ENCODE results near the gene CT47C1. TPM values are rescaled to one million over a fixed set of nuclear protein-coding genes. Genes with fewer than 3 reads are reported as not detected.

CT47C1 gene
- total RNA-seq, 2 experiments from 2014 or later = not detected

DNA sequence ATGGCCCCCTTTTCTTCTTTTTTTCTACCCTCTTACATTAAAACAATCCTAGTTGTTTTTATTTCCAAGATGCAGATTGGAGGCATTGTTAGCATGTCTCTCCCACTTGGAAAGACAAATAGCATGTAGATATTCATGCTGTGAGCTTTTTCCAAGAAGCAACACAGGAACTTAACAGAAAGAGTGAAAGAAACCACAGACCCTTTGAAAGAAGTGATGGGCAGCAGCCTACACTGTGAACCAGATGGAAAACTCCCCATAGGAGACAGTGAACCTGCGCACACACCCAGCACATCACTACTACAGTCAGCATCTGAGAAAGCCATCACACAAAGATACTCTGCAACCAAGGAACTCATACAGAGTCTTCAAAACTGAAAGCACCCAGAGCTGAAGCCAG, 17.8 kb downstream of the CT47C1 start:
- DNase-seq = no peak
- POLR2A ChIA-PET = interaction anchor here (0.7 kb wide), 1 partner anchor 29 kb away, joined by 3 read pairs; no protein-coding TSS in a partner anchor
- no peak for ATAC-seq (ENCODE audit: low read depth)
- H3K36me3 Mint-ChIP-seq = no peaks in the 10 kb centered on the region
- H3K4me3 Mint-ChIP-seq = no peak overlapping the region
- no peaks in the 10 kb centered on the region for H3K9me3 Mint-ChIP-seq
- no peak overlapping the region for H3K27ac Mint-ChIP-seq
- H3K27me3 Mint-ChIP-seq = peaks cover 3% of the 10 kb centered on the region
- H3K4me1 Mint-ChIP-seq = no peaks in the 10 kb centered on the region

DNA sequence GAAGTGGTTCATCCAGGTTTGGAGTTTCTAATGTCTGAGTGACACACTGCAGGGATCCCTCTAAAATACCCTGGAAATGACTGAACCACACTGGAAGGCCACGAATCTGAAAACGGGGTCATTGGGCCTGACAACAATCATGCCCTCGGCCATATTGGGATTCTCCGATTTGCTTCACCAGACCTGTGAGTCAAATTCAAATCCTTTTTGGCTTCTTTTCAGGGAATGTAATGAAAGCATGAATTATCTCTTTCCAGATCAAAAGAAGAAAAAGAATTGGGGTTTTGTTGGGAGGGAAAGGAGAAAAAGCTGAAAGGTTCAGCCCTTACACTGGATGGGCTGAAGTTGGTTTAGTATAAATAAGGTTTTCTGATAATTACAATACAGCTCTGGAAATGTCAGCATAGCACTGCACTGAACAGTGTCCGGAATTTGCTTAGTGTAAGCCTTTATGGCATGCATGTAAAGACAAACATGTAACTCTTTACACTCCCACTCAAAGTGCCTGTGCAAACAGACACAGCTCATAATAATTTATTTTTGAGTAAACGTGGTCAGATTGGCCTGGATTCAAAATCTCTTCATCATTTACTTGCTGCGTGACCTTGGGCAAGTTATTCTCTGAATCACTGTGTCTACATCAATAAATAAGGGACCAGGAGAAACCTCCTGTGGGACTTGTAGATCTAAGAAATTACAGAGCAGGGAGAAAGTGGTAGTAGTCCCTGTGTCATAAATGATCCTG, 21.4 kb downstream of the CT47C1 start:
- peaks cover 3% of the 10 kb centered on the region for H3K27me3 Mint-ChIP-seq
- no peak for DNase-seq
- no peaks in the 10 kb centered on the region for H3K4me1 Mint-ChIP-seq
- ATAC-seq (ENCODE audit: low read depth) = no peak
- POLR2A ChIA-PET = no interaction called here
- no peak overlapping the region for H3K27ac Mint-ChIP-seq
- H3K9me3 Mint-ChIP-seq = no peaks in the 10 kb centered on the region
- no peak overlapping the region for H3K4me3 Mint-ChIP-seq
- no peaks in the 10 kb centered on the region for H3K36me3 Mint-ChIP-seq

DNA sequence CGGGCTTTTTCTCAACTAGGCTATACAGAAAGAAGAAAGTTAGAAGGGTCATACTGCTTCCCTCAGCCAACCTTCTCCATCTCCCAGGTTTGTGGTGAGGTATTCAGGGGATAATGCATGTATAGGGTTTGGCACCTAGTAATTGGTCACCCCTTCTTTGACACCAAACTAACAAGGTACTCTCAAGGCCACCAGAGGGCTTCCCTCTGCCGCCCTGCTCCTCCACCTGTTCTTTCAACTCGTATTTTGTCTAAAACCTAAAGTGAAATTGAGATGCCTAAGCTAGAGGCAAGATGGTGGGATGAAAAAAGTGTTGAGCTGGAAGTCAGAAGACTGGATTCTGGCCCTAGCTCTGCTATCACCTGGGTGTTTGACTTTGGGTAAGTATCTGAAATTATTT, 22.0 kb downstream of the CT47C1 start:
- ATAC-seq (ENCODE audit: low read depth) = no peak
- Mint-ChIP-seq H3K4me3 (no peak overlapping the region), H3K4me1 (no peaks in the 10 kb centered on the region), H3K27me3 (peaks cover 3% of the 10 kb centered on the region), H3K36me3 (no peaks in the 10 kb centered on the region), H3K9me3 (no peaks in the 10 kb centered on the region), H3K27ac (no peak overlapping the region)
- POLR2A ChIA-PET = no interaction called here
- DNase-seq = no peak

DNA sequence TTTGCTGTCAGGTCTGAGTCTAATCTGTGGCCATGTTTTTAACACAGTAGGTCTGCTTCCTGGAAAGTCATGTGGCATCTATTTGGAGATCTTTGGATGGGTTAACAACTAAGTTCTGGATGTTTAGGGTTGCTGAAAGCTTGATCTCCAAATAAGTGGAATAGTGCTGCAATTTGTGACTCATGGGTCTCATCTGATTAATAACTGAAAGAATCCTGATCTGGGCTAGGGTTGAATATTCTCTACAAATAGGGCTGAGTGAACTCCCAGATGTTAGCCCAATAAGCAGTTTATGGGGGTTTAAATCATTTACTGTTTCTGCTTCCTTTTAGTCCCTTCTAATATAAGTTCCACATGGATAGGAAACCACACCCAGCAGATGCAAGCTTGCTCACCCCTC, 23.1 kb downstream of the CT47C1 start:
- Mint-ChIP-seq H3K27ac (no peak overlapping the region), H3K4me3 (no peak overlapping the region), H3K4me1 (no peaks in the 10 kb centered on the region), H3K9me3 (no peaks in the 10 kb centered on the region), H3K36me3 (no peaks in the 10 kb centered on the region), H3K27me3 (peaks cover 3% of the 10 kb centered on the region)
- no peak for DNase-seq
- POLR2A ChIA-PET = no interaction called here
- no peak for ATAC-seq (ENCODE audit: low read depth)

DNA sequence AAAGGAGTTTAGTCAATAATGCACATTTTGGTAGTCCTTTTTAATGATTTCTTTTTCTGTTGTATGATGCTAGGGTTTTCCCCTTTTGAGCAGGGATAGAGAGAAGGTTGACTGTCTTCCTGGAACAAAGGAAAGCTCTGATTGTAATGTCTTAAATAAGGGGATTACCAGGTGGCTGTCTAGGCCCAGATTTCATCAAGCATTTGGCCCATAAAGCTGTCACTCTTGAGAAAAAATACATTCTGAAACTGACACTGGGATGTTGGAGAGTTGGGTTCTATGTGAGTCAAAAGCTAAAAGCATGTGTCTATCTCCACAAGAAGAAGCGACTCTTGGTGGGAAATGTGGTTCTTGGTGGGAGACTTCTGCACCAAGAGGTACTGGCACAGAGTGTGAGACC, 28.4 kb downstream of the CT47C1 start:
- H3K4me1 Mint-ChIP-seq = no peaks in the 10 kb centered on the region
- no peaks in the 10 kb centered on the region for H3K36me3 Mint-ChIP-seq
- POLR2A ChIA-PET = no interaction called here
- ATAC-seq (ENCODE audit: low read depth) = no peak
- no peak for DNase-seq
- no peaks in the 10 kb centered on the region for H3K27me3 Mint-ChIP-seq
- no peak overlapping the region for H3K27ac Mint-ChIP-seq
- H3K9me3 Mint-ChIP-seq = no peaks in the 10 kb centered on the region
- no peak overlapping the region for H3K4me3 Mint-ChIP-seq

DNA sequence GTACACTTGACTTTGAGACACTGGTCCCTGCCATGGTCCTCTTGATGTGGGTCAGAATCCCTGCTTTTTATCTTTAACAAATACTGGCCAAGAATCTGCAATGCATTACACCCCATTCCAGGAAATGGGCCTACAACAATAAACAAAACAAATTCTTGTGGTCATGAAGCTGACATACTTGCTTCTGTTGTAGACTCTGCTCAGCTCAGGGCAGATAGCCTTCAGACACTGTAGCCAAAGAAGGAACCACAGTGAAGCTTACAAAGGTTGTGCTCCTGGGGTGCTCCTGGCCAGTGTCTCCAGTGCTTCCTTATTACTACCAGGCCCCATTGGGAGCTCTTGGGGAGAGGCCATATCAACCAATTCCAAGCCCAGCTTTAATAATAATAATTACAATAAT, 33.0 kb downstream of the CT47C1 start:
- no peaks in the 10 kb centered on the region for H3K27me3 Mint-ChIP-seq
- DNase-seq (no peak), ATAC-seq (ENCODE audit: low read depth) (no peak)
- H3K4me1 Mint-ChIP-seq = no peaks in the 10 kb centered on the region
- no peaks in the 10 kb centered on the region for H3K9me3 Mint-ChIP-seq
- H3K36me3 Mint-ChIP-seq = no peaks in the 10 kb centered on the region
- POLR2A ChIA-PET = no interaction called here
- H3K27ac Mint-ChIP-seq = no peak overlapping the region
- no peak overlapping the region for H3K4me3 Mint-ChIP-seq

DNA sequence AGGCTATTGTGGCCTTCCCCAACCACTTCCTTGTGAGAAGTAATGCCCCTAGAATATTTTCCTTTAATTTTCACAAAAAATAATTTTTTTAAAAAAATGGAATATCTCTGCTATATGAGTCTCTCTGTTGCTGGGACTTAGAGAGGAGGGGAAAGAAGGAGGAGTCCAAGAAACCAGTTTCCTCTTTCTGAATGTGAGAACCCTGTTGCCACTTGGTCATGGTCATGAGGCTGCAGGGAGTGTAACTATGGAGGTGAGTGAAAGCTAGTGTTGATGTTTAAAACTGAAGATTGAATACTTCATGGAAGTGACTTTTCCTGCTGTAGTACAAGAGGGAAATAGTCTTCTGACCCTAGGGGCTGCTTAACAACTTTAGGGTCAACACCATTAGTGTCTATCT, 34.4 kb downstream of the CT47C1 start:
- Mint-ChIP-seq H3K27me3 (no peaks in the 10 kb centered on the region), H3K4me1 (no peaks in the 10 kb centered on the region), H3K9me3 (no peaks in the 10 kb centered on the region), H3K27ac (no peak overlapping the region), H3K4me3 (no peak overlapping the region), H3K36me3 (no peaks in the 10 kb centered on the region)
- POLR2A ChIA-PET = no interaction called here
- DNase-seq = no peak
- no peak for ATAC-seq (ENCODE audit: low read depth)

DNA sequence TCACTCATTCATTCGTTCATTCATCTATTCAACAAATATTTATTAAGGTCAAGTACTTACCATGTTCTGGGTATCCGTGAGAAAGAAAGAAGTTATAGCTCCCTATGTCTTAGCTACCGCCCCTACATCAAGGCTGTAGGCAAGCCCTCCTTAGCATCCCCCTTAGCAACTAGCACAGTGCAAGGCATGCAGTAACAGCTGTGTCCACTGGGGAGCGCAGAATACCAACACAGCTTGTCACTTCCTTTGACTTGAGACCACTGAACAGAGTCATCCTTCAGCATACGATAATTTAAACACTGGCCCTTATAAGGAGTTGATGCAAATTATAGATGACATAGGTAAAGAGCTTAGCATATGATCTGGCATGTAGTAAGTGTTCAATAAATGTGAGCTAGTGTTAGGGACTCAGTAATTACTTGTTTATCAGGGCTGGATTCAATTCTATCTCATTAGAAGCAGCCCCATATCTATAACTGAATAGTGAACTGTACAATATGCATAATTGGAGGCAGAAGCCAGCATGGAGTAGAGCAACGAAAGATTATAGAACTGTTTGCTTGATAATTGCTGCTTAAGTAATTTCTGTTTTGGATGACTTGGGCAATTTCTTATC, 46.1 kb downstream of the CT47C1 start:
- Mint-ChIP-seq H3K27me3 (peaks cover 4% of the 10 kb centered on the region), H3K27ac (no peak overlapping the region), H3K9me3 (no peaks in the 10 kb centered on the region), H3K36me3 (no peaks in the 10 kb centered on the region), H3K4me1 (no peaks in the 10 kb centered on the region), H3K4me3 (no peak overlapping the region)
- POLR2A ChIA-PET = interaction anchor here (0.5 kb wide), 1 partner anchor 29 kb away, joined by 3 read pairs; no protein-coding TSS in a partner anchor
- DNase-seq (peak; percentile 45), ATAC-seq (ENCODE audit: low read depth) (peak; percentile 77)

DNA sequence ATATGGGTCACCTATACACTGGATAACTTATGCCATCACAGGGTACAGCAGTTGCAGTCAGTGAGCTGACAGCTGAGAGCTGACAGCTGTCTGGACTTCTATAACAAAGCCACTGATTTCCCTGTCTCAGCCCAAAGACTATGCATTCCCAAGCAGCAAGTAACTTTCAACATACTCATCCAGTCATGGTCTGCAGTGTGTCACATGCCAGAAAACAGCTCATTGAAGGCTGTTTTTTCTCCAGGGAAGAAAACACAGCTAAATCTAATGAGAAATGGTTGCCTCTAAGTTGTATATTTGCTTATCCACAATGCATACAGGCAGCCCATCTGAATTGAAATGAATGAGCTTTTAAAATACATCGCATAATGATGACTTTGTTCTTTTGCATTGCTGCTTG, 48.5 kb downstream of the CT47C1 start:
- POLR2A ChIA-PET = no interaction called here
- H3K36me3 Mint-ChIP-seq = no peaks in the 10 kb centered on the region

More for the DNA sequence above, 48.5 kb downstream of the CT47C1 start:
- Mint-ChIP-seq H3K4me3 (no peak overlapping the region), H3K9me3 (no peaks in the 10 kb centered on the region), H3K27ac (no peak overlapping the region), H3K27me3 (peaks cover 3% of the 10 kb centered on the region), H3K4me1 (no peaks in the 10 kb centered on the region)
- no peak for DNase-seq
- no peak for ATAC-seq (ENCODE audit: low read depth)

Other genes starting within 250 kb of the CT47C1 start
- not detected for gene ZCCHC12, start 249.2 kb upstream of the CT47C1 start, total RNA-seq
- gene LONRF3, start 98.4 kb upstream of the CT47C1 start, total RNA-seq = 1 to 10 TPM; 1.6 TPM
- gene KIAA1210, start 54.8 kb downstream of the CT47C1 start, total RNA-seq = not detected
- 10 to 100 TPM; 24.4 to 24.9 TPM for gene PGRMC1, start 163.3 kb downstream of the CT47C1 start, total RNA-seq